HCT116 (cell line): Measurements from ENCODE around the gene SYTL2. TPM values are rescaled to one million over a fixed set of nuclear protein-coding genes. Genes with fewer than 3 reads are reported as not detected.

Experiments used
- FOSL1 ChIP-seq: IDR thresholded peaks from 2 replicates; pipeline ENCODE4 v1.6.1; 2012; ENCODE audit warnings: low read depth
- POLR2A ChIP-seq: IDR thresholded peaks from 2 replicates; pipeline ENCODE4 v1.7.0; 2011; ENCODE audit warnings: borderline replicate concordance; ENCODE audit not compliant: insufficient read depth, insufficient read length; ENCODE audit errors: extremely low read depth
- SIN3A ChIP-seq: IDR thresholded peaks from 2 replicates; pipeline ENCODE4 v1.6.1; 2012; ENCODE audit warnings: low read depth
- SRF ChIP-seq: IDR thresholded peaks from 2 replicates; pipeline ENCODE4 v1.6.1; 2012; ENCODE audit warnings: low read depth
- total RNA-seq: library from RNA; stranded (reverse); gene quantifications from one replicate; pipeline ENCODE4 v1.2.1, GENCODE V29; 2021; ENCODE audit not compliant: unreplicated experiment
- TF ChIP-seq, protein P1 (sequence below): IDR thresholded peaks from 2 replicates; pipeline ENCODE4 v1.6.1; 2012; ENCODE audit warnings: low read depth
- TF ChIP-seq, protein P2 (sequence below): IDR thresholded peaks from 2 replicates; pipeline ENCODE4 v1.6.1; 2012
- TF ChIP-seq, protein P3 (sequence below), 3 experiments: fragments of 200-600 bp in 1 of 3; sonication (generic) in 1 of 3; IDR thresholded peaks in 2 of 3; conservative IDR thresholded peaks in 1 of 3; 2 replicates each; pipeline ENCODE4 v1.5.1; 2012 to 2017; ENCODE audit warnings: low read depth in 2 of 3, low read length in 2 of 3, antibody characterized with exemption in 1 of 3, borderline replicate concordance in 1 of 3, control low read depth in 1 of 3, mild to moderate bottlenecking in 1 of 3, mixed read lengths in 1 of 3, mixed run types in 1 of 3, moderate library complexity in 1 of 3; ENCODE audit not compliant: insufficient read depth in 1 of 3

SYTL2 gene
- total RNA-seq, 1 experiment from 2014 or later, result 12.6 TPM

DNA sequence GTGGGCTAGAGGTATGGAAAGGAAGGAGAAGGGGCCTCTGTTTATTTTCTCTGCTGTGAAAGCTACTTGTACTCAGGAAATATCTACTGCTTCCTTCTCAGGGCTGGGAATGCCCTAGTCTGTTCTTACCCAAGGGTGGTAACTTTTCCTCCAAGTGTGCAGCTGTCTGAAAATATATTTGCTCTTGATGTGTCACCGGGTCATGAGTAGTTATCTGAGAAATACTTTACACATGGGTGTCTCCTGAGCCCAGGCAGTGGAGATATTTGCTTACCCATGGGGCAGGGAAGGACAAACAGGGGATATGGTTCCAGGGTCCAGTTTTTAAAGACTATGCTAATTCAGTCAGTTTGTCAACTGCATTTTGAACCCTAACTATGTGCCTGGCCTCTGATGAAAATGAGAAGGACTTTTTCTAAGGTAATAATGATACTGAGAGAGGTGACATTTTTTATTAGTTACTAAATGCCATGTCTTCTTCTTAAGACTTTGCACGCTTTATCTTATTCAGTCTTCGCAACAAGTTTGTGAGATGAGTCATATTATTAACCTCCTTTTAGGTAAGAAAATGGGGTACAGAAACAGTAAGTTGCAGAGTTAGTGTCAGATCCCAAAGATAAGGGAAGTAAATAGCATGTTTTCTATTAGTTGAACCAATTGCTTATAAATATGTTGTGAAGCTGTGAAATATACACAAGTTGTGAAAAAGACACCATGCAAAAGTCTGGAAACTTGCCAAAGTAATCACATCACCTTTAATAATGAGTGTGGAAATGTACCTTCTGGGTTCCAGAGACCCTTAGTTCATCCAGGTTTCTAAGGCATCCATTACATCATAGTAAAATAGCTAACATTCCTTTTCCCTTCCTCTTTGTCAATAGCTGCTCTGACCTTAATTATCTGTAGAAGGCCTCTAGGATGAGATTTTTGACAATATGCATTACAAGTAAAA lies 22.9 kb downstream of the SYTL2 start (continued):
- TF ChIP-seq, protein P1, sequence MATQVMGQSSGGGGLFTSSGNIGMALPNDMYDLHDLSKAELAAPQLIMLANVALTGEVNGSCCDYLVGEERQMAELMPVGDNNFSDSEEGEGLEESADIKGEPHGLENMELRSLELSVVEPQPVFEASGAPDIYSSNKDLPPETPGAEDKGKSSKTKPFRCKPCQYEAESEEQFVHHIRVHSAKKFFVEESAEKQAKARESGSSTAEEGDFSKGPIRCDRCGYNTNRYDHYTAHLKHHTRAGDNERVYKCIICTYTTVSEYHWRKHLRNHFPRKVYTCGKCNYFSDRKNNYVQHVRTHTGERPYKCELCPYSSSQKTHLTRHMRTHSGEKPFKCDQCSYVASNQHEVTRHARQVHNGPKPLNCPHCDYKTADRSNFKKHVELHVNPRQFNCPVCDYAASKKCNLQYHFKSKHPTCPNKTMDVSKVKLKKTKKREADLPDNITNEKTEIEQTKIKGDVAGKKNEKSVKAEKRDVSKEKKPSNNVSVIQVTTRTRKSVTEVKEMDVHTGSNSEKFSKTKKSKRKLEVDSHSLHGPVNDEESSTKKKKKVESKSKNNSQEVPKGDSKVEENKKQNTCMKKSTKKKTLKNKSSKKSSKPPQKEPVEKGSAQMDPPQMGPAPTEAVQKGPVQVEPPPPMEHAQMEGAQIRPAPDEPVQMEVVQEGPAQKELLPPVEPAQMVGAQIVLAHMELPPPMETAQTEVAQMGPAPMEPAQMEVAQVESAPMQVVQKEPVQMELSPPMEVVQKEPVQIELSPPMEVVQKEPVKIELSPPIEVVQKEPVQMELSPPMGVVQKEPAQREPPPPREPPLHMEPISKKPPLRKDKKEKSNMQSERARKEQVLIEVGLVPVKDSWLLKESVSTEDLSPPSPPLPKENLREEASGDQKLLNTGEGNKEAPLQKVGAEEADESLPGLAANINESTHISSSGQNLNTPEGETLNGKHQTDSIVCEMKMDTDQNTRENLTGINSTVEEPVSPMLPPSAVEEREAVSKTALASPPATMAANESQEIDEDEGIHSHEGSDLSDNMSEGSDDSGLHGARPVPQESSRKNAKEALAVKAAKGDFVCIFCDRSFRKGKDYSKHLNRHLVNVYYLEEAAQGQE, result no peak
- TF ChIP-seq FOSL1 (no peak), SIN3A (no peak), POLR2A (no peak), SRF (no peak)
- TF ChIP-seq, protein P2, sequence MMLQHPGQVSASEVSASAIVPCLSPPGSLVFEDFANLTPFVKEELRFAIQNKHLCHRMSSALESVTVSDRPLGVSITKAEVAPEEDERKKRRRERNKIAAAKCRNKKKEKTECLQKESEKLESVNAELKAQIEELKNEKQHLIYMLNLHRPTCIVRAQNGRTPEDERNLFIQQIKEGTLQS, result no peak
- TF ChIP-seq, protein P3, sequence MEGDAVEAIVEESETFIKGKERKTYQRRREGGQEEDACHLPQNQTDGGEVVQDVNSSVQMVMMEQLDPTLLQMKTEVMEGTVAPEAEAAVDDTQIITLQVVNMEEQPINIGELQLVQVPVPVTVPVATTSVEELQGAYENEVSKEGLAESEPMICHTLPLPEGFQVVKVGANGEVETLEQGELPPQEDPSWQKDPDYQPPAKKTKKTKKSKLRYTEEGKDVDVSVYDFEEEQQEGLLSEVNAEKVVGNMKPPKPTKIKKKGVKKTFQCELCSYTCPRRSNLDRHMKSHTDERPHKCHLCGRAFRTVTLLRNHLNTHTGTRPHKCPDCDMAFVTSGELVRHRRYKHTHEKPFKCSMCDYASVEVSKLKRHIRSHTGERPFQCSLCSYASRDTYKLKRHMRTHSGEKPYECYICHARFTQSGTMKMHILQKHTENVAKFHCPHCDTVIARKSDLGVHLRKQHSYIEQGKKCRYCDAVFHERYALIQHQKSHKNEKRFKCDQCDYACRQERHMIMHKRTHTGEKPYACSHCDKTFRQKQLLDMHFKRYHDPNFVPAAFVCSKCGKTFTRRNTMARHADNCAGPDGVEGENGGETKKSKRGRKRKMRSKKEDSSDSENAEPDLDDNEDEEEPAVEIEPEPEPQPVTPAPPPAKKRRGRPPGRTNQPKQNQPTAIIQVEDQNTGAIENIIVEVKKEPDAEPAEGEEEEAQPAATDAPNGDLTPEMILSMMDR (IDR thresholded peaks at IDR 0.05 in 2 of 3, conservative IDR thresholded peaks at IDR 0.05 in 1 of 3; ENCODE audit: borderline replicate concordance in 1 of 3, insufficient read depth in 1 of 3, low read depth in 2 of 3, low read length in 2 of 3), result no peak
- TF ChIP-seq, all 23 proteins: peak for 0
